Activated CD8-positive, alpha-beta memory T cell treated with anti-CD3 and anti-CD28 coated beads, Interleukin-2, amount 50 U/mL, for 24 hours (primary cell): Measurements from ENCODE around the gene GNAS-AS1.

Experiments used
- DNase-seq: peaks from one replicate; pipeline ENCODE4 v3.0.0-alpha.2; 2020; ENCODE audit errors: extremely low read depth

GNAS-AS1 gene

DNA sequence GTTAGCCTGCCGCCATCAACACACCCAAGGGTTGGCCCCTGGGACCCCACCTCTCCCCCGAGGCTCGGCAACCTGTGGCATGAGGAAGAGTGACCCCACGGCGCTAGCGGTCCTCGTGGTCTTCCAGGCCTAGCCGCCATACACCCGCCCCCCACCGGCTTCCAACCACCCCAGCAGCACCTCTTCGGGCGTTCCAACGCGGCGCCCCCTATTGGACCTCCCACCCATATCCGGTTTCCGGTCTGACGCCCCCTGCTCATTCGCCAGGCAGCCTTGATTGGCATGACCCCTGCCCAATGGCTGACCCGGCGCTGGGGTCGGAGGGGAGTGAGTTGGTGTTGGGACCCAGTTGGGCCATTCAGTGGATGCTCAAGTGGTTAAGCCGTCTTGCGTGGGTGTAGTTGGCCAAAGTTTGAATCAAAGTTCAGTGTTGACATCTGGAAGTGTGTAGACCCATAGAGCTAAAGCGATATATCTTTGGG, at the start of gene GNAS-AS1:
TSS of gene GNAS-AS1 (minus strand) at position 210 of the 482 bp plus-strand sequence.
- DNase-seq, result peak; percentile 56

DNA sequence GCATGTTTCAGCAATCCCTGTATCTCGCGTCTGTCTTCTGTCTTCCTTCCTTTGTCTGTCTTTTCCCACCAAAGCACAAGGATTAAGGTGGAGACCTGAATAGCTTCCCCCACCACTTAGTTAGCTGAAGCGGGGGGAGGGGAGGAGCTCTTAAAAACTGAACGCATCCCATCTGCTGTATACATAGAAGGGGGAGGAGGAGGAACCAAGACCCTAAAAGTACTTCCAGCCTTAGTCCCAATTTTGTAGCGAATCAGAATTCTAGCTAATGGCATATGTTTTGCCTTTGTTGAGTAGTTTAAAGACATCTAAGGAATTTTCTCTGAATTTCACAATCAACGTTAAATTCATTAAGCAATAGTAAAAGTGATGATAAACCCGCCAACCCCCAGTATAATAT, 49.7 kb upstream of the GNAS-AS1 start:
- DNase-seq, result no peak

DNA sequence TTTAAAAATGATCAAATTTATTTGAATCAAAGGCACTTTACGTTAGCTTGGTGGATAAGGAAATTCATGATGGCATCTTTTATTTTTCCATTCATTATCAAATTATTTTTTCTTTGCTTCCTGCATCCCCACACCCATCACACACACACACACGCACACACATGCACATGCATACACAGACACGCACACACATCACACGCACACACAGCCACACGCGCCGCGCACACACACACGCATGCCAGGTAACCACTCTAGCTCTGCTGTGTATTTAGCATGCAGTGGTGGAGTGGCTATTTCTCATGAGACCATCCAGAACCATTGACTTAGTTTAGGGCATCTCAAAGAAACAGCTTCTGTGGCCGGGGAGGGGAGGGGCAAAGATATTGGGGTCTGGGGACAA, 48.8 kb upstream of the GNAS-AS1 start:
- DNase-seq, result no peak

DNA sequence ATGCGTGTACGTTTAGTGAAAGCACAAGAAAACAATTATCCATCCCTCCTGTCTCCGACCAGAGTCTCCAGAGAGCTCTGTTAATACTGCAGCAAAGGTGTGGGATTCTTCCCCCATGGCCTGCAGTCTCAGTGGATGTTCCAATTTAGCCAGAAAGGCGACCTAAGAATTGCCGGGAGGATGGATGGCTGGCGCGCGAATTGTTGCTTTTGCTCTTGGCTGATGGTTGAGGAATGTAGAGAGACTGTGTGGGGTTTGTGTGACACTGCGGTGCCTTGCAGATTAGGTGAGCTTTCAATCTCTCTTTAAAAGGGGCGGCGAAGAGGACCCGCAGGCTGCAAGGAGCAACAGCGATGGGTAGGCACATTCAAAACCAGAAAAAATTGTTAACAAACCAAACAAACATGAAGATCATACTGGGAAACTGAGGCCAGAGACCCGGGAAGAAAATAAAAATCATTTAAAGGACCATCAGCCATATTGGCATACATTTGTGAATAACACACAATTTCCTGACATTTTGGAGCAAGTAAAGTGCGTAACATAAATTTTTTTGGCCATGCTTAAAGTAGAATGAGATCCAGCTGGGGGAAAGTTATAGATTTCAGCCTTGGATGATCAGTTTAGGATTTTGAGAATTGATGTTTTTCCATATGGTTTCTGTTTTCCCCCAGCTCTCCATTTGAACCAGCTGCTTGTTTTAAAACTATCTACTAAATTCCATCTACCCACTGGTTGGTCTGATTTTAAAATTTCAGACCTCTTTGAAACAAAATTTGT, 48.1 kb upstream of the GNAS-AS1 start:
- no peak for DNase-seq

DNA sequence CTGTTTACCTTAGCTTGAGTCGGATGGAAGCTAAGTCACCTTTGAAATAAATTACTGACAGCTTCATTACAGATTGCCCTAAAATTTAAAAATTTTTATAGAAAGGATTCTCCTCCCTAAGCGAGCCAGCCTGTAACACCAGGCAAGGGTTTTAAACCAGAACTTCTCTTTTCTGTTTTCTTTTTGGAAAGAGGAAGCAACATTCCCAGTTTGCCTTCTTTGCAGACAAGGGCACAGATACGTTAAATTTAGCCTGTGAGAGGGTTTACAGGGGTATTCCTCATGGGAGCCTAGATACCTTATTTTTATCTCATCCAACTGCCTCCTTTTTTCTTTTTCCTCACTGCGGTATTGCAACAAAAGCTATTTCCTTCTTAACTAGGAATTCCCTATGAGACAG, 46.8 kb upstream of the GNAS-AS1 start:
- DNase-seq, result no peak

DNA sequence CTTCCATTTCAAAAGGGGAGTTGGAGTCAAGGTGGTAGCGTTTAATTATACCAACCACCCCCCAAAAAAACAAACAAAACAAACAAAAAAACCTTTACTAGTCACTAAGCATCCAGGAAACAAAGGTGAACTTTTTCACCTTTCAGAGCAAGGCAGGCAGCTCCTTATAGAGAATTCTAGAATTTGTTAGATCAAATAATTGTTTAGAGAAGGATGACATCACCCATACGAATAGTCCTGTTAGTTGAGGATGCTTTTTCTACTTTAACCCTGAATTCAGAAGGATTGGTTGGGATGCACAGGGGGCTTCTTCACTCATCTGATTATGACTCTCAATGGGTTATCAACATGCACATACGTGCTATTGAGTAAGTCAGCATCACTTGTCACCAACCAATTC, 46.1 kb upstream of the GNAS-AS1 start:
- DNase-seq, result no peak

DNA sequence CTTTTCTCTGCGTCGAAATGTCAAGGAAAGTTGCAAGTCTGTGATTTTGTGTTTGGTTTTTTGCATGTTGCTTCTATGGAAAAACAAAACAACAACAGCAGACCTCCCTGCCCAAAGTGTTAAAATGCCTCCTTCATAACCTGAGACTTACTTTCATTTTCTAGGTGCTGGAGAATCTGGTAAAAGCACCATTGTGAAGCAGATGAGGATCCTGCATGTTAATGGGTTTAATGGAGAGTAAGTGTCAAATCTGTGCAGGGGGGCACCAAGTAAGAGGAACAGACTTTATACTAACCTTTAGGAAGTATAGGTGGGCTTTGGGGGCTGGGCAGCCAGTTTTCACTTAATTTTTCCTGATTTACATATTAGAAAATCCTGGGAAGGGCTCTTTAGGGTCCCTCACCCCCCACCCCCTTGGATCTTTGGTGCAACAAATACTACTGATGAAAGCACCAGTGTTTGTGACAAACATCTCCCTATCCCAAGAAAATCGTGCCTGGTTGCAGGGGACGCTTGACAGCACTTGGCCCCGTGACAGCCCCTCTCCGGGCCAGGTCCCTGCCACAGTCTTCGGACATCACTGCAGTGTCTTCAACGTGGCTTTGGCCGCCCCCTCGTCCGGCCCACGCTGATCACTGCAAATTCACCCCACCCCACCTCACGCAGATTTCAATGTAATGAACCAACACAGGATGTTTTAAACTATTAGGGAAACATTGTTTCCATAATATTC, 44.9 kb upstream of the GNAS-AS1 start:
- no peak for DNase-seq

DNA sequence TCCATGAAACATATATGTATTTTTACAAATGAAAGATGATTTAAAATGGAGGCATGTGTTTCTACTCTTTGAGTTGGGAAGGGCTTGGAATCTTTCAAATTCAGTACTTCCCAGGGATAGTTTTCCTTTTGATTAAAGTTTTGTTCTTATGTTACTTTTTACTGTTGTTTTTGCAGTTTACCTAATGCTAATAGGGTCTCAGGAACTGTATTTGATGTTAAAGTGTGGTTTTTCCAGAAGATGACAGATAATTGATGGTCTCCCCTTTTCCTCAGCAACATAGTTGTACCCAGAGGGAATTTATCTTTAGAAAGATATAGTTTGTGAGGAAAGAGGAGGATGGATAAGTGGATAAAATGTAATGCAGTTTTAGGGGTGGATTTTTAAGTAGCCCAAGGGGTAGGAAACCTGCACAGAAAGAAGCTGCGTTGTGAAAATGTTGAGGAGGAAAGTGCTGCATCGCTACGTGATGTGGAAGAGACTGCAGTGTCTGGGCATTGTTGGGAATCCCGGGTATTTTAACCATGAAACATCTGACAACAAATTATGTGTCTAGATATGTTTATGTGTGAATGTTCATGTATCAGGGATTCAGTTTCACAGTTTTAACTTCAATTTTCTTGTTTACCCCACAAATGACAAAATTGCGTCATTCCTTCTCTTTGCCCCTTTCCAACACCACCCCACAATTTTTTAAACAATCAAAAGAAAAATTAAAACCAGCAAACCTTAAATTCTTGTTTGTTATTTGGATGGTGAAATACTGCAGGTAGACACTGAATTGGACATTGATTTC, 44.1 kb upstream of the GNAS-AS1 start:
- no peak for DNase-seq

DNA sequence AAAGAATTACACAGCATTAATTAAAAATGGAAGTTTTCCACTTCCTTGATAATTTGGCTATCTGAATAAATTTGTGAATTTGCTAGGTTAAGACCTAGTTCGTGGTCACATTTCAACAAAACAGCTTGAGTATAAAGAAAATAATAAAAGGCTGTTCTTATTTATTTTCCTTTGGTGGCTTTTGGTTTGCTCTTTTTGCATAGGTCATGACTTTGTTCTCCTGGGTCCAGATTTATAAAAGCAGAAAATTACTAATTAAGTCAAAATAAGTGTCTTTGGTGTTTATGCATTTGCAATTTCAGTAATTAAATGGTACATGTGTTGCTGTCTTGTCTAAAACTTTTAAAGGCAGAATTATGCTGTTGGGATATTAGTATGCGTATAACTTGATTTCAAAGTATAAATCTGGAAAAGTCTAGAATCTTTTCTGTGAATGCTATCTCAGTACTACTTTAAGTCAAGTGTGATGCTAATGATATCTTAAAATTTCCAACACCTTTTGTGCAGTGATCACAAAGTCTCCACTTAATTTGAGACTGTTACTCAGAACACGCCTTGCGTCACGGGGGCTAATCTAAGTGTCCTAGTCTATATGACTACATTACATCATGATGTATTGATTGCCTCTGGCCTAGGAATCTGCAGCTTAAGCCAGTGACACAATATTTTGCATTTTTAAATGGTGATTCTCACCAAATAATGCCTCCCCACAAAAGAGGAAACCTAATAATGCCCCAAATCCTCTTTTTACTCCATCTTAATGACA, 42.8 kb upstream of the GNAS-AS1 start:
- no peak for DNase-seq

DNA sequence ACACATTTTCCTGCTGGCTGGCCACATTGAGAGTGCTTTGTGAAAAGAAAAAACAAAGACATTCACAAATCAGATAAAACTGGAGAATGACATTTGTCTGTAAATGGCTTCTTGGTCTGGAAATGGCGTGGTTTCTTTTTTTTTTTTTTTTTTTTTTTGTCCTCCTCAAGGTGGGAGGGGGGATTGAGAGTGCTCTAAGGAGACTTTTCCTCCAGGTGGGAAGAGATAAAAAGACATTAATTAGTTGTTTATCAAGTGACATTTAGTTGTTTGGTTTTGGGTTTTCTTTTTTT, 42.2 kb upstream of the GNAS-AS1 start:
- DNase-seq, result no peak

DNA sequence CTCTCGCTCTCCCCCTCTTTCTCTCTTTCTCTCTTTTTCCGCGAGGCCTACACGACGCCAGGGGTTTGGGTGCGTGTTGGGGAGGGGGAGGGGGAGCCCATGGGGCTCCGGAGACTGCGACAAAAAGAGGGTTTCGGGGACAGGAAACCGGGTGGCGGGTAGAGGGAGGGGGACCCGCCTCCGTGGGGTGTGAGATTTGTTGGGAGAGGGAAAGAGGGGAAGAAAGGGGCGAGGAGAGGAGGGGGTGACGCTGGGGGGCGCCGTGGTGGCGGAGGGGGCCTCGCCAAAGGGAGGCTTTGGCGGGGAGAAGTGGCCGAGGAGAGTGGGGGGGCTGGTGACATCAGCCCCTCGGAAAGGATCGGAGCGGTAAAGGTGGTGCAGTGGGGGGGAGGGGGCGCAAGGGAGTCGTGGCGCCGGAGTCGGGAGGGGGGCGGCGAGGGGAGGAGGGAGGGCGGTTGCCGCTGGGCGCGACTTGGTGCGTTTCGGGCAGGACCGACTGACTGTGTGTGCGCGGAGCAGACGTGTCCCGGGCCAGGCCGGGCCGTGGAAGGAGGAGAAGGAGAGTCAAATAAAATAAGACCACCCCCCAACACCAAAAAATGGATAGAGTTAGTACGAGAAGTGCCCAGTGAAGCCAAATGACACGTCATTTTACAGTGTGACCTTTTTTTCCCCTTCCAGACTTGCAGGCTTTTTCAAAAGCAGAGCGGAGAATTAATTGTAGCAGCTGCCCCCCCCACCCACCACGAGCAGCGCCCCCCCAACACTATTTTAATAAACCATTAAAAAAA, 41.6 kb upstream of the GNAS-AS1 start:
- no peak for DNase-seq

DNA sequence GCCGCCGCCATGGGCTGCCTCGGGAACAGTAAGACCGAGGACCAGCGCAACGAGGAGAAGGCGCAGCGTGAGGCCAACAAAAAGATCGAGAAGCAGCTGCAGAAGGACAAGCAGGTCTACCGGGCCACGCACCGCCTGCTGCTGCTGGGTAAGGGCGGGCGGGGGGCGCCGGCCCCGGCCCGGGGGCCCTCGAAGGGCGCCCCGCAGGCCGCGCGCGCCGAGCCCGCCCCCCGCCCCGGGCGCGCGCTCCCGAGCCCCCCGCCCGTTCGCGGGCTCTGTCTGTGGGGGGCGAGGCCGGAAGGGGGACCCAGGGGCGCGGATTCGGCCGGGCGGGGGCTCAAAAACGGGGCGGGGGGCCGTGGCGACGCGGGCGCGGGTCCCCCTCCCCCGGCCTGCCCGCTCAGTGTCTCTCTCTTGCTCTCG, 41.0 kb upstream of the GNAS-AS1 start:
- no peak for DNase-seq

DNA sequence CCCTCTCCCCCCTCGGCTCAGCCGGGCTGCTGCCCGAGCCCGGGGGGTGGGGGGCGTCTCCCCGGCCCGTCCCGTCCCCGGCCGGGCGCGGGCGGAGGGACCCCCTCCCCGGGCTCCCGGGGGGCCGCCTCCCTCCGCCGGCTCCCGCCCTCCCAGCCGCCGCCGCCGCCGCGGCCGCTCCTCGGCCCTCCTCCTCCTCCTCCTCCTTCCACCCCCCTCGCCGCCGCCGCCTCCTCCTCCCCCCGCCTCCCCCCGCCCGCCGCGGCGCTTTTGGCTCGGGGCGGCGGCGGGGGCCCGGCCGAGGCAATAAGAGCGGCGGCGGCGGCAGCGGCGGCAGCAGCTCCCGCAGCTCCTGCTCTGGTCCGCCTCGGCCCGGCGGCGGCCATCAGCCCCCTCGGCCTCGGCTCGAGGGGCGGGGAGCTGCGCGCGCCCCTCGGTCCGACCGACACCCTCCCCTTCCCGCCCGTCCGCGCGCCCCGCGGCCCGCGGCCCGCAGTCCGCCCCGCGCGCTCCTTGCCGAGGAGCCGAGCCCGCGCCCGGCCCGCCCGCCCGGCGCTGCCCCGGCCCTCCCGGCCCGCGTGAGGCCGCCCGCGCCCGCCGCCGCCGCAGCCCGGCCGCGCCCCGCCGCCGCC, 40.5 kb upstream of the GNAS-AS1 start:
- DNase-seq, result no peak

DNA sequence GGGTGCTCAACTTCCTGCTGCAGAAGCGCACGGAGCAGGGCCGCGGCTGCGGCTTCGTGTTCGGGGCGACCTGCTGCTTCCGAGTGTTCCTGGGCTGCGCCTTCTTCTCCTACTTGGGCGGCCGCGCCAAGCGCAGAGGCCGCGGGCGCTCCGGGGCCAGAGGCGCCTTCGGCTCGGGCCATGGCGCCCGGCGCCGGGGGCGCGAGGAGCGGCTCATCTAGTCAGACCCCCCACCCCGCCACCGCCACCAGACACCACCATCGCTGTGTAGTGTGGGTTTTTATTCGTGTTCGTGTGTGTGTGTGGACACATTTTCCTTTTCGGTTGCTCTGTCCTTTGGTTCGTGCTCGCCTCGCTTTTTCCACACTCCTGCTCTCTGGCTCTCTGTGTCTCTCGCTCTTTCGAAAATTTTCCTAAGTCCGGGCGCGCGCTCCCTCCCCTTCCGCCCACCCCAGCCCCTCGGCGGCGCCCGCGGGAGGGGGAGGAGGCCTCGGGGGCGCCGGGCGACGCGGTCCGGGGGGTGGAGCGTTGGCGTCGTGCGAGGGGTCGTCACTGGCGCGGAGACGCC, 39.9 kb upstream of the GNAS-AS1 start:
- DNase-seq, result no peak

DNA sequence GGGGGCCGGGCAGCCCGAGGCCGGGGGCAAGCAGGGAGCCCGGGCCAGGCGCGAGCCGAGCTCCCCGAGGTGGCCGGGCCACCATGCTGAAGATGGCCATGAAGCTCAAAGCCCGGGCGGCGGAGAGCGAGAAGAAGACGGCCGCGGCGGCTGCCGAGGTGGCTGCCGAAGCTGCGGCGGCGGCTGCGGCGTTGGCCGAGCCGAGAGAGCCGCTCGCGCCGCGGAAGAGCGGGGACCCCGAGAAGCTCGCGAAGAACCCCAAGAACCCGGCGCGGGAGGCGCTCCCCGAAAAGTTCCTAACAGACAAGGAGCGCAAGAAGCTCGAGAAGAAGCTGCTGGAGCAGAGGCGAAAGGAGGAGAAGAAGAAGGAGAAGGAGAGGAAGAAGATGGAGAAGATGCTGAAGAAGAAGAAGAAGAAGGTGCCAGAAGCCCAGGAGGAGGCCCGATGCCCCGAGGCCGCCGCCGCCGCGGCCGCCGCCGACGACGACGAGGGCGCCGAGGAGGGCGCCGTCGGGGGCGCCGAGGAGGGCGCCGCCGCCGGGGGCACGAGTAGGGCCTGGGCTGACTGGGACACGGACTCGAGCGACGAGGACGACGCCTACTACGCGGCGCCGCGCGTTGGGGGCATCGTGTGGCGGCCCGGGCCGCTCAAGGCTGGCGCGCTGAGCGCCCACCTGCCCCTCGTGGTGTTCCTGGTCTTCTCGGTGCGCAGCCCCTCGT, 39.3 kb upstream of the GNAS-AS1 start:
- no peak for DNase-seq

DNA sequence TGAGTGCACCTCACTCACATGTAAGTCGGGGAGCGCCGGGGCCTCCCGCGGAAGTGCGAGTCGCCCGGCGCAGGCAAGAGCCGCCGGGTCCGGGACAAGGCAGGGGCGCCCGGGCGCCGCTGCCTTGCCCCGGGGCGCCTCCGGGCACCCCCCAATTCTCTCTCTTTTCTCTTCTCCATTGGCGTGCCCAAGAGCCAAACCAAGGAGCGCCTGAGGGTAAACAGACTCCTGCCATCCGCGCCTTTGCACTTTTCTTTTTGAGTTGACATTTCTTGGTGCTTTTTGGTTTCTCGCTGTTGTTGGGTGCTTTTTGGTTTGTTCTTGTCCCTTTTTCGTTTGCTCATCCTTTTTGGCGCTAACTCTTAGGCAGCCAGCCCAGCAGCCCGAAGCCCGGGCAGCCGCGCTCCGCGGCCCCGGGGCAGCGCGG, 38.6 kb upstream of the GNAS-AS1 start:
- no peak for DNase-seq

DNA sequence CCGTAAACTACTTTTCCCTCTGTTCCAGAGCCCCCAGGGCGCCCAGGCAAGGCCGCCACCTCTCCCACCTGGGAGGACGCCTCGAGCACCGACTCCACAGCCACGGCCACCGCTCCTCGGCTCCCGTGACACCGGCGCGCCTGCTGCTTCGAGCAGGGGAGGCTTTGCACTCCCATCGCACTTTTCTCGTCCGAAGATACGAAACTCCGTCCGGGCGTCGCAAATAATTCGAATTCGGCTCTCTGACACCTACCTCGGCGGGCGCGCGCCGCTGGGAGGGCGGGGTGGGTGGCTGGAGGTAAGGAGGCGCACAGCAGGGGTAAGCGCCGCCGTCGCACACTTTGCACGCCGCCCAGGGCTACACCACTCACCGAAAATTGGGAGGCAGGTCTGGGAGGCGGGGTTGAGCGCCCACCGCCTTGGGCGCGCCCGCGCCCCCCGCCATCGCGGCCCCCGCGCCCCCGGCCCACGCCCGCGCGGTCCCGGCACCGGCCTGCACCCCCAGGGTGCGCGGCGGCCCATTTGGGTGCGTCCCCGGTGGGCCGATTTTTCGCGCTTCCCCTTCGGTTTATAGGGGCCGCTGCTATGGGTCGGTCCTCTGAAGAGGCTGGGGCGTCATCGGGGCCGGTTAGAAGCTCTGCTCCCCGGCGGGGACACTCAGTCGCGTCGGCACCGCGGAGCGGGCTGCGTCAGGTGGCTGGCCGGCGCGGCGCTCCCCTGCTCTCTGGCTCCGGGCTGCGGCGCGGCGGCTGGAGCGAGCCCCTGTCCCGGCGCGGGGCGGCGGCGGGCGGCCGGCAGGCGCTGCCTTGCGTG, 38.0 kb upstream of the GNAS-AS1 start:
- no peak for DNase-seq

DNA sequence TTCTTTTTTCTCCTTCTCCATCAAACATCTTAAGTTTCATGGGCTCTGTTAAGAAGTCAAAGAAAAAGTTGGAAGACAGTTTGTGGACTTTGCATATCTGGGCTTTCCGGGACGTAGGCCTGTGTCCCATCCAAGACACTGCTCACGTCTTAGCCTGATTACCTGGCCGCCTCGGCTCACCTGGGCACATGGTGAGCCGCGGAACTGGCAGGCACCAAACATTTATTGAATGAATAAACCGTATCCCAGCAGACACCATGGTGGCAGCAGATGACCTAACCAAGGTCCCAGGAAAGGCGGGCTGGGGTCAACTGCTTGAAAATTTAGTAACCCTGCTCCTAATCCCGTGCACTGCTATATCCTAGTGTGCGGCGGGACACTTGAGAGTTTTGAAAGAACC, 37.4 kb upstream of the GNAS-AS1 start:
- DNase-seq, result no peak

DNA sequence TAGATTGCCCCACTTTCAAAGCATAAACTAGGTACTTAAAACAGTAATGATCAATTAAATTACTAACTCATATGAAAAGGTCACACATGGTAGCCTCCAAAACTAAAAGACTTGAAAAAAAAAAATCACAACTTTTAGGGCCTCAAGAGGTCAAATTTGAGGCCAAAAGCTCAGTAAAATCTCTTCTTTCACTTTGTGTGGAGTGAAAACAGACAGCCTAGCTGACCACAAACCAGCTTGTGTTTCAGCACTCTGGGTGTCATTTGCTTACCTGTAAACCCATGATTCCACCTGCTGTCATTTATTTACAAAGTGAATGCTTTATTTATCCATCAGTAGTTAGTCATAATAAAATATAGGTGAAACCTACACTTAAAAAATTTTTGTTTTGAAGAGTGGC, 35.8 kb upstream of the GNAS-AS1 start:
- DNase-seq, result no peak
